ENCODE measurements around the gene LAPTM5. TPM values are rescaled to one million over a fixed set of nuclear protein-coding genes. Genes with fewer than 3 reads are reported as not detected.

Gene LAPTM5
- total and polyA plus RNA-seq, 2 donors (not counting 1 experiment from before 2014, with no cell fraction given): 1,384 to 1,519 TPM

GRCh38 chr1:30806381-30807317, 49.1 kb upstream of the LAPTM5 start:
- Histone ChIP-seq H2AFZ (ENCODE audit: insufficient read depth, low read depth, low read length, poor library complexity, severe bottlenecking) (no peak overlapping the region), H3K27me3 (replicated peaks in 1 of 4; ENCODE audit: control extremely low read depth in 1 of 4, control insufficient read depth in 3 of 4, insufficient read depth in 4 of 4, low read length in 3 of 4) (peaks cover 0 to 62% (median 23%) of the 10 kb centered on the region in 4 experiments), H3K4me3 (ENCODE audit: control extremely low read depth in 1 of 5, extremely low read depth in 1 of 5, insufficient read depth in 1 of 5, low read depth in 2 of 5, low read length in 4 of 5) (no peak overlapping the region), H3K36me3 (replicated peaks in 1 of 2; ENCODE audit: control extremely low read depth in 1 of 2, control insufficient read depth in 1 of 2, extremely low read depth in 1 of 2, insufficient read depth in 2 of 2, low read length in 1 of 2) (no peaks in the 10 kb centered on the region), H3K4me1 (ENCODE audit: control insufficient read depth in 2 of 2, insufficient read depth in 2 of 2, low read length in 2 of 2) (peaks cover 24 to 25% of the 10 kb centered on the region in 2 donors), H3K27ac (ENCODE audit: low read length in 2 of 2) (no peak overlapping the region), H3K9ac (ENCODE audit: low read length) (no peak overlapping the region), H4K20me1 (ENCODE audit: control insufficient read depth, insufficient read depth, low read length, poor library complexity, severe bottlenecking) (no peaks in the 10 kb centered on the region), H3K9me3 (ENCODE audit: control extremely low read depth in 1 of 3, control insufficient read depth in 2 of 3, insufficient read depth in 1 of 3, low read length in 2 of 3) (no peaks in the 10 kb centered on the region), H3K79me2 (ENCODE audit: control insufficient read depth, insufficient read depth, low read length) (no peaks in the 10 kb centered on the region), H3K4me2 (replicated peaks; ENCODE audit: low read depth, low read length, poor library complexity, severe bottlenecking) (peak overlapping the region; percentile 60)
- CTCF ChIA-PET: interaction anchor here (1.2 to 12.5 kb wide), 4 partner anchors 24 to 106 kb away, joined by 4 to 337 read pairs (median 6); no protein-coding TSS in a partner anchor
- Mint-ChIP-seq H3K9me3 (ENCODE audit: insufficient read depth) (no peaks in the 10 kb centered on the region), H3K4me1 (peaks cover 26% of the 10 kb centered on the region), H3K27me3 (peaks cover 55% of the 10 kb centered on the region), H3K27ac (no peak overlapping the region), H3K4me3 (peak overlapping the region; percentile 34)
- DNase-seq (no peak), ATAC-seq (ENCODE audit: low read depth) (peak; percentile 40)
- TF ChIP-seq, protein P1, sequence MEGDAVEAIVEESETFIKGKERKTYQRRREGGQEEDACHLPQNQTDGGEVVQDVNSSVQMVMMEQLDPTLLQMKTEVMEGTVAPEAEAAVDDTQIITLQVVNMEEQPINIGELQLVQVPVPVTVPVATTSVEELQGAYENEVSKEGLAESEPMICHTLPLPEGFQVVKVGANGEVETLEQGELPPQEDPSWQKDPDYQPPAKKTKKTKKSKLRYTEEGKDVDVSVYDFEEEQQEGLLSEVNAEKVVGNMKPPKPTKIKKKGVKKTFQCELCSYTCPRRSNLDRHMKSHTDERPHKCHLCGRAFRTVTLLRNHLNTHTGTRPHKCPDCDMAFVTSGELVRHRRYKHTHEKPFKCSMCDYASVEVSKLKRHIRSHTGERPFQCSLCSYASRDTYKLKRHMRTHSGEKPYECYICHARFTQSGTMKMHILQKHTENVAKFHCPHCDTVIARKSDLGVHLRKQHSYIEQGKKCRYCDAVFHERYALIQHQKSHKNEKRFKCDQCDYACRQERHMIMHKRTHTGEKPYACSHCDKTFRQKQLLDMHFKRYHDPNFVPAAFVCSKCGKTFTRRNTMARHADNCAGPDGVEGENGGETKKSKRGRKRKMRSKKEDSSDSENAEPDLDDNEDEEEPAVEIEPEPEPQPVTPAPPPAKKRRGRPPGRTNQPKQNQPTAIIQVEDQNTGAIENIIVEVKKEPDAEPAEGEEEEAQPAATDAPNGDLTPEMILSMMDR (IDR thresholded peaks at IDR 0.05): no peak
- TF ChIP-seq EZH2 (IDR thresholded peaks at IDR 0.05; ENCODE audit: borderline replicate concordance, insufficient read depth, low read depth, low read length, poor library complexity, severe bottlenecking): no peak
- POLR2A ChIA-PET: interaction anchor here (1.1 to 1.2 kb wide), 2 partner anchors 16 to 74 kb away, joined by 3 to 4 read pairs; no protein-coding TSS in a partner anchor
- intact Hi-C loops (cut with micrococcal nuclease): no loop called here
- WGBS (ENCODE audit: insufficient coverage): 66% methylated on average over 22 of the region's 24 CpGs

Data from B cell (primary cell).